Measurements from ENCODE around the gene MAB21L3. TPM values are rescaled to one million over a fixed set of nuclear protein-coding genes. Genes with fewer than 3 reads are reported as not detected.

Gene MAB21L3
- total and polyA plus RNA-seq, 2 donors (not counting 3 experiments of a cell fraction or from before 2014, with no cell fraction given), result not detected

GRCh38 chr1:116075575-116075974, 35.6 kb upstream of the MAB21L3 start:
- H3K9me3 ChIP-seq (replicated peaks; ENCODE audit: control insufficient read depth, insufficient read depth, low read length), result no peaks in the 10 kb centered on the region
- no peaks in the 10 kb centered on the region for H3K36me3 ChIP-seq (ENCODE audit: control insufficient read depth in 2 of 2, extremely low read depth in 1 of 2, insufficient read depth in 2 of 2, low read length in 2 of 2)
- TF ChIP-seq GATA2 (IDR thresholded peaks at IDR 0.05; ENCODE audit: insufficient read depth, insufficient read length, low read depth, low read length) (no peak), JUN (IDR thresholded peaks at IDR 0.05; ENCODE audit: borderline replicate concordance, insufficient read depth, insufficient read length, low read depth) (no peak), POLR2A (IDR thresholded peaks at IDR 0.05; ENCODE audit: low read depth, low read length) (no peak), FOS (IDR thresholded peaks at IDR 0.05; ENCODE audit: borderline replicate concordance, insufficient read depth, low read length) (no peak)
- no peak overlapping the region for H3K27ac ChIP-seq (ENCODE audit: insufficient read depth, low read depth, low read length)
- H3K4me1 ChIP-seq (ENCODE audit: control insufficient read depth, extremely low read depth, insufficient read depth, low read length), result no peaks in the 10 kb centered on the region
- H3K27me3 ChIP-seq (ENCODE audit: control insufficient read depth in 2 of 2, insufficient read depth in 2 of 2, low read length in 2 of 2), result no peaks in the 10 kb centered on the region
- H3K4me3 ChIP-seq (replicated peaks in 1 of 3; ENCODE audit: insufficient read depth in 1 of 3, low read depth in 1 of 3, low read length in 3 of 3), result no peak overlapping the region
- no peak overlapping the region for H3K4me2 ChIP-seq (ENCODE audit: insufficient read depth, low read length)
- H3K9me1 ChIP-seq (replicated peaks; ENCODE audit: control insufficient read depth, extremely low read depth, insufficient read depth, low read length), result no peaks in the 10 kb centered on the region
- H4K20me1 ChIP-seq (replicated peaks; ENCODE audit: control insufficient read depth, extremely low read depth, insufficient read depth, low read length), result no peaks in the 10 kb centered on the region
- FAIRE-seq (no peak), DNase-seq (ENCODE audit: low read depth, low spot score) (no peak)
- intact Hi-C loops (cut with micrococcal nuclease), result no loop called here
- no peak overlapping the region for H3K9ac ChIP-seq (replicated peaks; ENCODE audit: extremely low read depth, insufficient read depth, low read length)
- dilution Hi-C loops (cut with MboI; ENCODE audit: extremely low pct_ligation_motif_present, low sequenced_read_pairs), result no loop called here
- ChIA-PET POLR2A (no interaction called here), CTCF (no interaction called here)
- no peak overlapping the region for H2AFZ ChIP-seq (ENCODE audit: low read depth, low read length)
- BruUV-seq (replicated peaks), result no TSS peak
- H3K79me2 ChIP-seq (ENCODE audit: control insufficient read depth, insufficient read depth, low read length), result no peaks in the 10 kb centered on the region

GRCh38 chr1:116075990-116076389, 35.2 kb upstream of the MAB21L3 start:
- no peaks in the 10 kb centered on the region for H3K9me1 ChIP-seq (replicated peaks; ENCODE audit: control insufficient read depth, extremely low read depth, insufficient read depth, low read length)
- BruUV-seq (replicated peaks), result no TSS peak
- dilution Hi-C loops (cut with MboI; ENCODE audit: extremely low pct_ligation_motif_present, low sequenced_read_pairs) (no loop called here), intact Hi-C loops (cut with micrococcal nuclease) (no loop called here)
- no peaks in the 10 kb centered on the region for H3K4me1 ChIP-seq (ENCODE audit: control insufficient read depth, extremely low read depth, insufficient read depth, low read length)
- no peak overlapping the region for H2AFZ ChIP-seq (ENCODE audit: low read depth, low read length)
- ChIA-PET POLR2A (no interaction called here), CTCF (no interaction called here)
- H3K4me2 ChIP-seq (ENCODE audit: insufficient read depth, low read length), result no peak overlapping the region
- H3K27me3 ChIP-seq (ENCODE audit: control insufficient read depth in 2 of 2, insufficient read depth in 2 of 2, low read length in 2 of 2), result no peaks in the 10 kb centered on the region
- H3K36me3 ChIP-seq (ENCODE audit: control insufficient read depth in 2 of 2, extremely low read depth in 1 of 2, insufficient read depth in 2 of 2, low read length in 2 of 2), result no peaks in the 10 kb centered on the region
- no peak for DNase-seq (ENCODE audit: low read depth, low spot score)
- no peaks in the 10 kb centered on the region for H3K79me2 ChIP-seq (ENCODE audit: control insufficient read depth, insufficient read depth, low read length)
- FAIRE-seq, result no peak
- H3K9ac ChIP-seq (replicated peaks; ENCODE audit: extremely low read depth, insufficient read depth, low read length), result no peak overlapping the region
- no peak overlapping the region for H3K4me3 ChIP-seq (replicated peaks in 1 of 3; ENCODE audit: insufficient read depth in 1 of 3, low read depth in 1 of 3, low read length in 3 of 3)
- no peaks in the 10 kb centered on the region for H3K9me3 ChIP-seq (replicated peaks; ENCODE audit: control insufficient read depth, insufficient read depth, low read length)
- no peaks in the 10 kb centered on the region for H4K20me1 ChIP-seq (replicated peaks; ENCODE audit: control insufficient read depth, extremely low read depth, insufficient read depth, low read length)
- no peak overlapping the region for H3K27ac ChIP-seq (ENCODE audit: insufficient read depth, low read depth, low read length)
- TF ChIP-seq EZH2 (IDR thresholded peaks at IDR 0.05; ENCODE audit: borderline replicate concordance, low read depth, low read length, severe bottlenecking), result no peak
- no peak for TF ChIP-seq JUN (IDR thresholded peaks at IDR 0.05; ENCODE audit: borderline replicate concordance, insufficient read depth, insufficient read length, low read depth)
- TF ChIP-seq POLR2AphosphoS5 (IDR thresholded peaks at IDR 0.05; ENCODE audit: insufficient read depth, low read depth, low read length), result no peak
- no peak for TF ChIP-seq FOS (IDR thresholded peaks at IDR 0.05; ENCODE audit: borderline replicate concordance, insufficient read depth, low read length)
- TF ChIP-seq MAX (IDR thresholded peaks at IDR 0.05; ENCODE audit: insufficient read depth, insufficient read length), result no peak
- no peak for TF ChIP-seq GATA2 (IDR thresholded peaks at IDR 0.05; ENCODE audit: insufficient read depth, insufficient read length, low read depth, low read length)
- no peak for TF ChIP-seq POLR2A (IDR thresholded peaks at IDR 0.05; ENCODE audit: low read depth, low read length)
- no peak for TF ChIP-seq MYC (IDR thresholded peaks at IDR 0.05; ENCODE audit: low read depth, low read length)
- TF ChIP-seq CTCF (IDR thresholded peaks at IDR 0.05; ENCODE audit: extremely low read depth in 1 of 2, insufficient read depth in 1 of 2, low read depth in 1 of 2, low read length in 2 of 2), result no peak

All from endothelial cell of umbilical vein (primary cell).